Neural crest cell (in vitro differentiated cells): Measurements from ENCODE around the gene PPP2R2D. TPM values are rescaled to one million over a fixed set of nuclear protein-coding genes. Genes with fewer than 3 reads are reported as not detected.

Source experiments
- DNase-seq: peaks from one replicate; pipeline ENCODE4 v3.0.0; 2021; ENCODE audit warnings: low read depth, mixed read lengths, low spot score
- H3K27ac Mint-ChIP-seq: one replicate; pipeline ENCODE4 v1.8.0; 2021; ENCODE audit warnings: mild to moderate bottlenecking, mixed read lengths; ENCODE audit not compliant: unreplicated experiment
- H3K27me3 Mint-ChIP-seq: 2 replicates; pipeline ENCODE4 v1.8.0; 2021; ENCODE audit warnings: low read depth, mild to moderate bottlenecking, mixed read lengths
- H3K36me3 Mint-ChIP-seq: 2 replicates; pipeline ENCODE4 v1.8.0; 2021; ENCODE audit warnings: low read depth, mild to moderate bottlenecking, mixed read lengths
- H3K4me1 Mint-ChIP-seq: 2 replicates; pipeline ENCODE4 v1.8.0; 2021; ENCODE audit warnings: mixed read lengths
- H3K4me3 Mint-ChIP-seq: one replicate; pipeline ENCODE4 v1.8.0; 2021; ENCODE audit warnings: mild to moderate bottlenecking, mixed read lengths
- H3K9me3 Mint-ChIP-seq: 2 replicates; pipeline ENCODE4 v1.8.0; 2021; ENCODE audit warnings: mixed read lengths
- total RNA-seq: library from RNA; stranded (reverse); gene quantifications from 2 replicates; pipeline ENCODE4 v1.2.1, GENCODE V29; 2021
- TF ChIP-seq, protein P1 (sequence below): fragments of 200-600 bp; sonication (generic); conservative IDR thresholded peaks from 2 replicates; pipeline ENCODE4 v1.5.0; 2021; ENCODE audit warnings: antibody characterized with exemption, mild to moderate bottlenecking

Gene PPP2R2D
- total RNA-seq, 1 donor from 2014 or later, result 39.3 TPM

DNA sequence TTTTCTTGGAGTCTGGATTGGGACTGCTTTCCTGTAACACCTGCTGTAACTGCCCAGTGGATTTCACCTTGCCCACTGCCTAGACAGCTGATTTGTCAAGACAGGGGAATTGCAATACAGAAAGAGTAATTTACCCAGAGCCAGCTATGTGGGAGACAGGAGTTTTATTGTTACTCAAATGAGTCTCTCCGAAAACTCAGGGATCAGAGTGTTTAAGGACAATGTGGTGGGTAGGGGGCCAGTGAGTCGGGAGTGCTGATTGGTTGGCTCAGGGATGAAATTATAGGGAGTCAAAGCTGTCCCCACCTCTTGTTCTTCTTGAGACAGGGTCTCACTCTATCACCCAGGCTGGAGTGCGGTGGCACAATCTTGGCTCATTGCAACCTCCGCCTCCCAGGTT, 106.2 kb downstream of the PPP2R2D start:
- Mint-ChIP-seq H3K4me1 (peaks cover 5% of the 10 kb centered on the region), H3K4me3 (no peak overlapping the region), H3K9me3 (no peaks in the 10 kb centered on the region), H3K36me3 (no peaks in the 10 kb centered on the region), H3K27ac (no peak overlapping the region), H3K27me3 (peaks cover 7% of the 10 kb centered on the region)
- TF ChIP-seq, protein P1, sequence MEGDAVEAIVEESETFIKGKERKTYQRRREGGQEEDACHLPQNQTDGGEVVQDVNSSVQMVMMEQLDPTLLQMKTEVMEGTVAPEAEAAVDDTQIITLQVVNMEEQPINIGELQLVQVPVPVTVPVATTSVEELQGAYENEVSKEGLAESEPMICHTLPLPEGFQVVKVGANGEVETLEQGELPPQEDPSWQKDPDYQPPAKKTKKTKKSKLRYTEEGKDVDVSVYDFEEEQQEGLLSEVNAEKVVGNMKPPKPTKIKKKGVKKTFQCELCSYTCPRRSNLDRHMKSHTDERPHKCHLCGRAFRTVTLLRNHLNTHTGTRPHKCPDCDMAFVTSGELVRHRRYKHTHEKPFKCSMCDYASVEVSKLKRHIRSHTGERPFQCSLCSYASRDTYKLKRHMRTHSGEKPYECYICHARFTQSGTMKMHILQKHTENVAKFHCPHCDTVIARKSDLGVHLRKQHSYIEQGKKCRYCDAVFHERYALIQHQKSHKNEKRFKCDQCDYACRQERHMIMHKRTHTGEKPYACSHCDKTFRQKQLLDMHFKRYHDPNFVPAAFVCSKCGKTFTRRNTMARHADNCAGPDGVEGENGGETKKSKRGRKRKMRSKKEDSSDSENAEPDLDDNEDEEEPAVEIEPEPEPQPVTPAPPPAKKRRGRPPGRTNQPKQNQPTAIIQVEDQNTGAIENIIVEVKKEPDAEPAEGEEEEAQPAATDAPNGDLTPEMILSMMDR, result no peak
- DNase-seq, result no peak

DNA sequence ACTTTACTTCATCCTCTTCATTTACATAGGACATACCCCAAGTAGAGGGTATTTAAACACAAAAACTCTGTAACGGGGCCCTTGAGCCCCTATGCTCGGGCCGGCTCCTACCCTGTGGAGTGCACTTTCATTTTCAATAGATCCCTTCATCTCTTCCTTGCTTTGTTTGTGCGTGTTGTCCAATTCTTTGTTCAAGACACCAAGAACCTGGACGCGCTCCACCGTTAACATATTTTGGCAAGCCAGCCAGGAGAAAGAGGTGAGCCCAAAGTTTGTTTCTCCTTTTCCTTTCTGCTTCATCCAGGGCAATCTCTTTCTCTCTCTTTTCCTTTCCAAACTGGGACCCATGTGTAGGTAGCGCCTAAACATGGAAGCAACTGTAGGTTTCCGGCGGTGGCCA, 106.9 kb downstream of the PPP2R2D start:
- H3K36me3 Mint-ChIP-seq, result no peaks in the 10 kb centered on the region
- H3K4me1 Mint-ChIP-seq, result peaks cover 5% of the 10 kb centered on the region
- H3K4me3 Mint-ChIP-seq, result no peak overlapping the region
- H3K27ac Mint-ChIP-seq, result peak overlapping the region; percentile 67
- TF ChIP-seq, protein P1, result no peak
- no peaks in the 10 kb centered on the region for H3K9me3 Mint-ChIP-seq
- DNase-seq, result no peak
- H3K27me3 Mint-ChIP-seq, result peaks cover 7% of the 10 kb centered on the region

Other genes with a start within 250 kb of the PPP2R2D start
- 26.1 and 33.1 TPM in 2 replicates for gene BNIP3, start 80.9 kb downstream of the PPP2R2D start, total RNA-seq
- 0.25 and 0.40 TPM in 2 replicates for gene JAKMIP3, start 164.9 kb downstream of the PPP2R2D start, total RNA-seq